ENCODE data around the gene ADGB. TPM values are rescaled to one million over a fixed set of nuclear protein-coding genes. Genes with fewer than 3 reads are reported as not detected.

ADGB gene
- total RNA-seq (ENCODE audit: low replicate concordance) = not detected in 2 replicates

DNA sequence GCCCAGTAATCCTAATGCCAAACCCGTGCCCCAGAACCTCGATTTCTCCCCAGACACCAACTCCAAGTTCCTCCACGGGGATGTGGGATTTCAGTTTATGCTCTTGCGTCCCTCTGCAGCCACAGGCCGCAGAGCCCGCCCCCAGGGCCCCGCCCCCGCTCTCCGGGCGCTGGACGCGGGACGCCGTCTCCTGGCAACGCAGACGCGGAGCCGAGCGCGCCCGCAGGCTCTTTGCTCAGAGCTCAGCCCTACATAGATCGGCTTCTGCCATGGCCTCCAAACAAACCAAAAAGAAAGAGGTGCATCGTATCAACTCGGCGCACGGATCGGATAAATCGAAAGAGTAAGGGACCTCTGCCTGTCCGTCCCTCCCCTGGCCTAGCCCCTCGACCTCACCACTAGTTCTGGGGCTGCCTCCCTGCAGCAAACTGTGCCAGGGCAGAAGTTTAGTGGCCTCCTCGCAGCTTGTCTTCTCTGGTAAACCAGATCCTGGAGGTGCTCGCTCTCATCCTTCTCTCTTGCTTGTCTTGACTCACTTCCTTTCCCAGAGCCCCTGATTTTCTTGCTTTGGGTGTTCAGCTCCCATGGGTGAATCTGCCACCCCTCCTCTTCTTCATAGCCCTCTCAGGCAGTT is at the start of gene ADGB:
Gene ADGB, plus strand, starts transcription at position 201 of the 634 bp plus-strand sequence. Its CDS starts 69 bp downstream, at position 270.

Other genes with a start within 250 kb of the ADGB start
- 37.9 and 108 TPM in 2 replicates for gene RAB32, start 55.1 kb upstream of the ADGB start, total RNA-seq (ENCODE audit: low replicate concordance)